ENCODE data around the gene ZNF317. TPM values are rescaled to one million over a fixed set of nuclear protein-coding genes. Genes with fewer than 3 reads are reported as not detected.

ZNF317 gene
- total RNA-seq, 2 experiments from 2014 or later = 26.5 to 37.4 TPM

- Histone ChIP-seq H3K36me3 (ENCODE audit: insufficient read depth, low read length) (peaks cover 98% of the 10 kb centered on the region), H3K9me2 (ENCODE audit: insufficient read depth, low read length) (no peaks in the 10 kb centered on the region), H4K20me1 (ENCODE audit: insufficient read depth, low read length) (no peaks in the 10 kb centered on the region), H3K9me3 (ENCODE audit: low read length) (peaks cover 60% of the 10 kb centered on the region; the same call in 1 of the 2 replicates), H3K4me1 (ENCODE audit: insufficient read depth, low read length, poor library complexity, severe bottlenecking) (peaks cover under 1% of the 10 kb centered on the region), H2AFZ (ENCODE audit: low read length) (no peak overlapping the region), H3K4me2 (ENCODE audit: low read length) (no peak overlapping the region), H3K4me3 (ENCODE audit: low read depth, low read length, poor library complexity, severe bottlenecking) (no peak overlapping the region), H3K79me2 (ENCODE audit: insufficient read depth, low read depth, low read length) (peaks cover 100% of the 10 kb centered on the region), H3K27ac (ENCODE audit: low read depth, low read length, poor library complexity, severe bottlenecking) (no peak overlapping the region)
- intact Hi-C loops (cut with micrococcal nuclease; ENCODE audit: unreplicated experiment) = no loop called here
- BruUV-seq (replicated peaks) = no TSS peak
- ChIA-PET CTCF (ENCODE audit: unreplicated experiment) (no interaction called here), POLR2A (no interaction called here)
- DNase-seq (ENCODE audit: low spot score) = no peak
- no peak for TF ChIP-seq EZH2phosphoT487 (IDR thresholded peaks at IDR 0.05; ENCODE audit: borderline replicate concordance, low read depth, low read length)
- TF ChIP-seq CTCF (conservative IDR thresholded peaks at IDR 0.05; ENCODE audit: low read length) = no peak
Measured at GRCh38 chr19:9150650-9151049, 10.5 kb downstream of the ZNF317 start.

DNA sequence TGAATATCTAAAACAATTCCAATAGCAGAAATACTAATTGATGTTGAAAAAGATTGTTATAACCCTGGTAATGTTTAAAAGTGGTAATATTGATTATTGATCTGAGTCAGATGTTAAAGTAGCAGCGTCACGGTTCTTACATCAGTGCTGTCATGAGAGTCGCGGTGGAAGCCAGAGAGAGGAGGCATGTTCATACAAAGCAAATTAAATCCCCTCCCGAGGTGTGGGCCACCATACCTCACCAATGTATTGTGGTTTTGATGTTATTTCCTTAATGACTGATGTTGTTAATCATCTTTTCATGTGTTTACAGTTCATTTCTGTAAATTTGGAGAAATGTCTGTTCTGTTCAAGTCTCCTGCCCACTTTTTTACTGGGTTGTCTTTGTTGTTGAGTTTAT, 11.2 kb downstream of the ZNF317 start:
- Histone ChIP-seq H3K27ac (ENCODE audit: low read depth, low read length, poor library complexity, severe bottlenecking) (no peak overlapping the region), H4K20me1 (ENCODE audit: insufficient read depth, low read length) (no peaks in the 10 kb centered on the region), H2AFZ (ENCODE audit: low read length) (no peak overlapping the region), H3K4me2 (ENCODE audit: low read length) (no peak overlapping the region), H3K36me3 (ENCODE audit: insufficient read depth, low read length) (peaks cover 100% of the 10 kb centered on the region), H3K4me3 (ENCODE audit: low read depth, low read length, poor library complexity, severe bottlenecking) (no peak overlapping the region), H3K9me3 (ENCODE audit: low read length) (peaks cover 59% of the 10 kb centered on the region; the same call in 1 of the 2 replicates), H3K79me2 (ENCODE audit: insufficient read depth, low read depth, low read length) (peaks cover 99% of the 10 kb centered on the region), H3K9me2 (ENCODE audit: insufficient read depth, low read length) (no peaks in the 10 kb centered on the region), H3K4me1 (ENCODE audit: insufficient read depth, low read length, poor library complexity, severe bottlenecking) (peaks cover 8% of the 10 kb centered on the region)
- POLR2A ChIA-PET = no interaction called here
- intact Hi-C loops (cut with micrococcal nuclease; ENCODE audit: unreplicated experiment) = no loop called here
- CTCF ChIA-PET (ENCODE audit: unreplicated experiment) = no interaction called here
- no TSS peak for BruUV-seq (replicated peaks)
- DNase-seq (ENCODE audit: low spot score) = no peak
- no peak for TF ChIP-seq CTCF (conservative IDR thresholded peaks at IDR 0.05; ENCODE audit: low read length)
- no peak for TF ChIP-seq EZH2phosphoT487 (IDR thresholded peaks at IDR 0.05; ENCODE audit: borderline replicate concordance, low read depth, low read length)

DNA sequence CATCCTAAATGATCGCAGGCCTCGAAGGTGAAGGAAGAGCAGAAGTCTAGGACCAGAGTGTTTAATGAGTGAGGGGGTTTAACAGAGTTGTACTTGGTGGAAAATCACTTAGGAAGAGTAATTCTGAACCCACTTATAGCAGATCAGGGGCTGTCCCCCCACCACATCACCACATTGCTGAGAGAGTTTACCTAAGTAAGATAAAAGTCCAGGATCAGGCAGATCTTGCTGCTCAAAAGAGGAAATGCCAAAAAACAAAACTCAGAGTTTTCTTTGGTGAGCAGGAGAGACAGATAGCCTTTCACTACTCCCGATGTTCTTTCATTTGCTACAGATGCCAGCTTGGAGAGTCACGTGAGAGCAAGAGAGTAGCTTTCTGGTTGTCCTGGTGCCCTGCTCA, 15.4 kb downstream of the ZNF317 start:
- peaks cover 37% of the 10 kb centered on the region; the same call in 1 of the 2 replicates for H3K9me3 ChIP-seq (ENCODE audit: low read length)
- no peak overlapping the region for H3K4me3 ChIP-seq (ENCODE audit: low read depth, low read length, poor library complexity, severe bottlenecking)
- no peak for TF ChIP-seq EZH2phosphoT487 (IDR thresholded peaks at IDR 0.05; ENCODE audit: borderline replicate concordance, low read depth, low read length)
- TF ChIP-seq CTCF (conservative IDR thresholded peaks at IDR 0.05; ENCODE audit: low read length) = no peak
- no TSS peak for BruUV-seq (replicated peaks)
- H3K4me1 ChIP-seq (ENCODE audit: insufficient read depth, low read length, poor library complexity, severe bottlenecking) = peaks cover 10% of the 10 kb centered on the region
- H3K79me2 ChIP-seq (ENCODE audit: insufficient read depth, low read depth, low read length) = peaks cover 57% of the 10 kb centered on the region
- H2AFZ ChIP-seq (ENCODE audit: low read length) = no peak overlapping the region
- peaks cover 100% of the 10 kb centered on the region for H3K36me3 ChIP-seq (ENCODE audit: insufficient read depth, low read length)
- ChIA-PET CTCF (ENCODE audit: unreplicated experiment) (no interaction called here), POLR2A (no interaction called here)
- intact Hi-C loops (cut with micrococcal nuclease; ENCODE audit: unreplicated experiment) = no loop called here
- H4K20me1 ChIP-seq (ENCODE audit: insufficient read depth, low read length) = no peaks in the 10 kb centered on the region
- no peak for DNase-seq (ENCODE audit: low spot score)
- H3K9me2 ChIP-seq (ENCODE audit: insufficient read depth, low read length) = no peaks in the 10 kb centered on the region
- H3K4me2 ChIP-seq (ENCODE audit: low read length) = no peak overlapping the region
- H3K27ac ChIP-seq (ENCODE audit: low read depth, low read length, poor library complexity, severe bottlenecking) = no peak overlapping the region
